HG03139 (cell line): ENCODE results near the gene CSF2RB.
"Not testable (repeated sequence)": the region's sequence is repeated elsewhere in the genome, so short reads cannot be mapped to it uniquely, and the experiment has no call there.

Source experiments
- ATAC-seq: cut with Tn5 transposase; IDR thresholded peaks from one replicate; pipeline ENCODE4 v1.9.1; 2021; ENCODE audit not compliant: unreplicated experiment

CSF2RB gene

GRCh38 chr22:36961626-36962025 lies 48.2 kb downstream of the CSF2RB start:
- no peak for ATAC-seq

DNA sequence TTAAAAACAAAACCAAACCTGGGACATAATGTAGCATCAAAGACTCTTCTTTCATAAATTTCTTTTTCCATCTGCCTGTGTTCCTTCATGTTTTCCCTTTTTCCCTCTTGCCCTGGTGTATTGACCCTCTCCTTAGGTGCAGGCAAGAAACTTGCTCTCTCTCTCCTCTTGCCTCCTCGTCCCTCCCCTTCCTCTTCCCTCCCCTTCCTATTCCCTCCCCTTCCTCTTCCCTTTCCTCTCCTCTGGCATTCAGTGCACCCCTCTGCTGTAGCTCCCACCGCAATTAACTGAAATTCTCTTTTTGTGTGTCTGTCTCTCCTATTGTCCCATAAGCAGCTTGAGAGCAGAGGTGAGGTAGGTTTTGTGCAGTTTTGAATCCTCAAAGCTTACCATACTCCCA lies 49.9 kb downstream of the CSF2RB start:
- no peak for ATAC-seq

GRCh38 chr22:36964106-36964505 lies 50.7 kb downstream of the CSF2RB start:
- ATAC-seq, result no peak

DNA sequence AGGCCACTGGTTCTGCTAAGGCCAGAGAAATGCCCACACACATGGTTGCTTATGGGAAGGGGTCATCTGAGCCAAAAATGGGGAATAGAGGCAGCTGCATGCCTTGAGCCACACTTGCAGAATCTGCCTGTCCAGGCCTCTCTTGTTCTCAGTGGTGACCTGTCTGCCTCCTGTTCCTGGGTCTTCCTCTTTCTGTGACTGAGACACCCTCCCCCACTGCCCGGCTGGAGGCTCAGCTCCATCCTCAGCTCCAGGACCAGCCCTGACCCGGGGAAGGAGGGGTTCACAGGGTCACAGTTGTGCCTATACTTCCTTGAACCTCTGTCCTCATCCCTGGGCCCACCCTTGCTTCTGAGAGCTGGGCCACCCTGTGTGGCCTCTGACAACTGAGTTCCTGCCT lies 52.3 kb downstream of the CSF2RB start:
- ATAC-seq, result no peak

DNA sequence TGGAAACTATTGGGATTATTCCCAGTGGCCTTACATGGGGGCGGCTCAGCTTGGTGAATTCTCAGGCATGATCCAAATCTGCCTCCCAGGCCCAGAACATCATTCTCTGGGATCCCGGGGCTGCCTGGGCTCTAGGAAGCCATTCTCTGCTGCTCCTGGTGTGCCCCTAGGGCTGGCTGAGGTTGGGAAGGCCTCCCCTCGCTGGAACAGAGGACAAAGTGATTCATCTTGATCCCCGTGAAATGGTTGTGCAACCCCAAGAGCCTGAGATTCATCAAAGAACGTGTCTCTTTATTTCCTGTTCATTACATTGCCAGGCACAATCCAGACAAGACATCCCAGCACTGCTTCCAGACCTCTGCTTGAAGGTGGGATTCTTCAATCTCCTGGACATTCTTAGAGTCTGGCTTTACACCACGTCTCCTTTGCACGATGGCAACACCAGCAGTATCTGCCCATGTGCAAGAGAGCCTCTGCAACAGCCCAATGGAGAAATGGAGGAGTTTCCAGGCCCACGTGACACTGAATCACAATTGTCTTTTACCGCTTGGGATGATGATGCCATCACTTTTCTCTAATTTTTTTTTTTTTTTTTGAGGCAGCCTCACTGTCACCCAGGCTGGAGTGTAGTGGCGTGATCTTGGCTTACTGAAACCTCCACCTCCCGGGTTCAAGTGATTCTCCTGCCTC lies 53.6 kb downstream of the CSF2RB start:
- ATAC-seq, result no peak

DNA sequence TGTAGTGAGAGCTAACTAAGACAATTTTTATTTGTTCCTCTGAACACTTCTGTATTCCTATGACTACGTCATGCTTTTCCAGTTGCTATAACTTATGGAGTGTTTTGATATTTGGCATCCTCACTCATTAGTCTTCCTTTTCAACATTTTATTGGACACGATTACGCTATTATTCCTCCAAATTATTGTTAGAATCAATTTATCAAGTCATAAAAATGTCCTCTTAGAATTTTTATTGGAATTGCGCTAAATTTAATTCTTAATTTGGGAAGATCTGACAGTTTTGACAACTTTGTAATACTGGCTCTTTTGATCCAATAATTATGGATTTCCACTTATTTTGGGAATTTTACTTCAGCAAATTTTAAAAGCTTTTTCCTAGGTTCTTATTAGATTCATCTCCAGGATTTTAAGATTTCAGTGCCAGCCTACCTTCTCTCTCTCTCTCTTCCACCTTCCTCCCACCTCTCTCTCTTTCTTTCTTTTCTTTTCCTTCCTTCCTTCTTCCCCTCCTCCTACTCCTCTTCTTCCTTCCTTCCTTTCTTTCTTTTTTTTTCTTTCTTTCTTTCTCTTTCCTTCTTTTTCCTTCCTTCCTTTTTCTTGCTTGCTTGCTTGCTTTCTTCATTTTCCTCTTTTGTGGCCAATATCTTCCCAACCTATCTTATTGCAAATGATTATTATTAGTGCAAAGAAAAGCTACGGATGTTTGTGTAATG lies 55.0 kb downstream of the CSF2RB start:
- no peak for ATAC-seq

- no peak for ATAC-seq
Observed at GRCh38 chr22:36971341-36972125, 58.1 kb downstream of the CSF2RB start.

- no peak for ATAC-seq
Observed at GRCh38 chr22:36976606-36977005, 63.2 kb downstream of the CSF2RB start.

- ATAC-seq, result no peak
Observed at GRCh38 chr22:36977401-36977861, 64.0 kb downstream of the CSF2RB start.

DNA sequence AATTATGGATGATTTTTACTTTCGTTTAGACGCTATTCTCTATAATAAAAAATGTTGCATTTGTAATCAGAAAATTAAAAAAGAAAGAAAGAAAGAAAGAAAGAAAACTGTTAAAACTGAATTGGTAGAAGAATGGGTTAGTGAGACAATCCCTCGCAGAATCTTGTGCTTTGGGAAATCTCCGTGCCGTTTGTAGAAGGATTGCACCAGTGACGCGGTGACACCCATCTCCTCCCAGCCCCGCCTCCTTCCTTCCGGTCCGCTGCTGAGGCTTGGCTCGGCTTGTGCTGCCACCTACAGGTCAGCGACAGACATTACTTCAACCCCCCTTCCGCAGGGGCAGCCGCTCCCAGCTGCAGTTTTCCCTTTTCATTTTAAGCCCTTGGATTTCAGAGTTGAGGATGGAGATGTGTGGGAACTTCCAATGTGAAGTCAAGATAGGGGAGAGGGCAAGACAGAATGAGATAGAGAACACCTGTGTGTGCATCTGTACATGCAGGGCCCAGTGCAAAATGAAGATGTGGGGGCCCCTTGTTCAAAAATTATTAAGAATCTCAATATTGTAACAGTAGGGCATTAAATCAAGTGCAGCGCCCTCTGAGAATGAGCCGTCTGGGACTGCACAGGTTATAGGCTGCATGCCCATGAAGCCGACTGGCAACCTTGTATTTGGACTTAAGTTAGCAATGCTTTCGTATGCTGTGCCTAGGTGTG lies 64.7 kb downstream of the CSF2RB start:
- no peak for ATAC-seq

- ATAC-seq, result no peak
Observed at GRCh38 chr22:36979016-36979910, 65.8 kb downstream of the CSF2RB start.

DNA sequence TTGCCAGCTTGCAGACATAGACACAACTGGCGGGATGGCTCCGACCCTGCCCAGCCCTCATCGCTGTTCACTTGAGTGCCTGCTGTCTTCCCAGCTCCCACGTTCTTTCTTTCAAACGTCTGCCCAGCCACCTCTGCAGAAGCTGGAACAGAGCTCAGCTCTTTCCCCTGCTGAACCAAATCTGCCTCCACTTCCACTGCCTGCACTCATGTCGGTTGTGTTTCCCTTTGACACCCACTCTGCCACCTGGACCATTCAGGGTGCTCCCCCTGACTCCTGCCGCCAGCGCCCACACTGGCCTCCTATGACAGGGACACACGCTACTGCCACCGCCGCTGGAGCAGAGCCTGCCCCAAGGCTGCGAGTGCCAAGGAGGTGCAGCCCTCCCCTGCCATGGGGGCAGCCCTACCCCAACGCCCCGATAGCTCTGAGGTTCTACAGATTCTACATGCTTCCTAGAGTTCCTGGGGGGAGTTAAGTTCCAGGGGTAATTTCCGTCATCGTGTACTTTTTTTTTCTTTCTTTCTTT lies 67.9 kb downstream of the CSF2RB start:
- ATAC-seq, result no peak

- ATAC-seq, result no peak
Observed at GRCh38 chr22:36982136-36982535, 68.7 kb downstream of the CSF2RB start.

GRCh38 chr22:36985211-36985889 lies 71.9 kb downstream of the CSF2RB start:
- no peak for ATAC-seq

GRCh38 chr22:36986242-36986821 lies 72.9 kb downstream of the CSF2RB start:
- no peak for ATAC-seq

DNA sequence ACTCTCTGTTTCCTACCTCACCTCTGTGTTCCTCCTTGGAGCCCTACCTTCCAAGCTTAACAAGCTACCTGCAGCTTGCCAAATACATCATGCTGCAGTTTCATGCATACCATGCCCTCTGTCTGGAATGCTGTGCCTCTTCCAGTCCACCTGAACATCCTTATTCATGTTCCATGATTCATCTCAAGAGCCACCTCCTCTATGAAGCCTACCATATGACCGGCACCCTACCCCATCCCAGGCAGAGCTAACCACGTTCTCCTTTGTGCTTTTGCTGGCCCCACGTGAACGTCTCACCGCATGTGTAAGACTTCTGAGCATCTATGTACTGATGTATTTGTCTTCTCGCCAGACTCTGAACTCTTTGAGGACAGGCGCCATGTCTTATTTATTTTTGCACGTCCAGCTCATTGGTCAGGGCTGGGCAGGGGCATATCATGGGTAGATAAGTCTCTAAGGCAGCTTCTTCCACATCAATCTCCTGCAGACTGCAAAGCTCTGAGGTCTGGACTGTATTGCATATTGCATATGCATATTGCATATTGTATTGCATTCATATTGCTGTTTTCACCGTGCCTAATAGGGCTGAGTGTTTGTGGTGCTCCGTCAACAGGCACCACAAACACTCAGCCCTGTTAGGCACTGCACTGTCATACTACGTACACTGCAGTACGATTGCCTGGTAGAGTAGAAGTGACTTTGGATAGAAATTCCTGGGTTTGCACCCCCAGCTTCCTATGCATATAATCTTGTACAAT lies 74.8 kb downstream of the CSF2RB start:
- ATAC-seq, result no peak

DNA sequence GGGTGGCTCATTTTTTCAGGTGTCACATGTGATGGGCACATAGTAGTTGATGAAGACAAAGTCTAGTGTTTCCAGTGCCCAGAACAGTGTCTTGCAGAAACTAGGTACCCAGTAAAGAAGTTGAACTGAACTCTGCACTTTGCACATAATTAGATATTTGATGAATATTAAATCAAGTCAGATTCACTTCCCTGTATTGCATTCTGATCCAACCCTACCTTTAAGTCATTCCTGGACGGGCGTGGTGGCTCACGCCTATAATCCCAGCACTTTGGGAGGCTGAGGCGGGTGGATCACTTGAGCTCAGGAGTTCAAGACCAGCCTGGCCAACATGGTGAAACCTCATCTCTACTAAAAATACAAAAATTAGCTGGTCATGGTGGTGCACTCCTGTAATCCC lies 75.6 kb downstream of the CSF2RB start:
- not testable (repeated sequence) for ATAC-seq
